ENCODE data around the gene RABL3.

RABL3 gene

DNA sequence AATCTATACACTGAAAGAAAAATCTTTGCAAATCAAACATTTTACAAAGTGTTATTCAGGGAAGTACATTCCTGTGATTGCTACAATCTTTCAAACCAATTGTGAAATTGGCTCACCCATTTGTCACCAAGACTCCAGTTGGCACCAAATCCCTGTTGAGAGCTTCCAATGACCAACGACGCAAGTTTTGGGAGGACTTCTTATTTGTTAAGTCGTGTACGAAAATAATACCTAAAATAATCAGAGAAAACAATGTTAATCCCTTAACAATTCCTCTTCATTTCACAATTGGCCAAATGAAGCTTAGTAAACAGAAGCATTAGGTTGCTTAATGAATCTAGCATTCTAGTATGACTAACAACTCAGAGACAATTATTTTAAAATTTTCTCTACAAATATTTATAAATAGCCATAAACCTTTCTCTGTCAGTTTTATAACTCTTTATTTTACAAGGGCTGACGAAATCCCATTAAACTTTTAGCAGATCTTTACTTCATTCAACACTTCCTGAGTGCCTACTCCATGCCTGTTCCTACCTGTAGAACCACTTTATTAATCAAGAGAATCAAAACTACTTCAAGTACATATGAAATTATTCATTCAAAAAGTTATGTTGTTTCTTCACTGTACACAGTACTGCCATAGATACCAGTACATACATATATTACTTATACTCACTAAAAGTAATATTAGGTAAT lies 36.3 kb downstream of the RABL3 start:
- H3K4me3 ChIP-seq (ENCODE audit: low read length): no peak overlapping the region
- TF ChIP-seq, protein P1, sequence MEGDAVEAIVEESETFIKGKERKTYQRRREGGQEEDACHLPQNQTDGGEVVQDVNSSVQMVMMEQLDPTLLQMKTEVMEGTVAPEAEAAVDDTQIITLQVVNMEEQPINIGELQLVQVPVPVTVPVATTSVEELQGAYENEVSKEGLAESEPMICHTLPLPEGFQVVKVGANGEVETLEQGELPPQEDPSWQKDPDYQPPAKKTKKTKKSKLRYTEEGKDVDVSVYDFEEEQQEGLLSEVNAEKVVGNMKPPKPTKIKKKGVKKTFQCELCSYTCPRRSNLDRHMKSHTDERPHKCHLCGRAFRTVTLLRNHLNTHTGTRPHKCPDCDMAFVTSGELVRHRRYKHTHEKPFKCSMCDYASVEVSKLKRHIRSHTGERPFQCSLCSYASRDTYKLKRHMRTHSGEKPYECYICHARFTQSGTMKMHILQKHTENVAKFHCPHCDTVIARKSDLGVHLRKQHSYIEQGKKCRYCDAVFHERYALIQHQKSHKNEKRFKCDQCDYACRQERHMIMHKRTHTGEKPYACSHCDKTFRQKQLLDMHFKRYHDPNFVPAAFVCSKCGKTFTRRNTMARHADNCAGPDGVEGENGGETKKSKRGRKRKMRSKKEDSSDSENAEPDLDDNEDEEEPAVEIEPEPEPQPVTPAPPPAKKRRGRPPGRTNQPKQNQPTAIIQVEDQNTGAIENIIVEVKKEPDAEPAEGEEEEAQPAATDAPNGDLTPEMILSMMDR (conservative IDR thresholded peaks at IDR 0.05; ENCODE audit: low read length): no peak
- DNase-seq (ENCODE audit: low read depth): peak; percentile 51

DNA sequence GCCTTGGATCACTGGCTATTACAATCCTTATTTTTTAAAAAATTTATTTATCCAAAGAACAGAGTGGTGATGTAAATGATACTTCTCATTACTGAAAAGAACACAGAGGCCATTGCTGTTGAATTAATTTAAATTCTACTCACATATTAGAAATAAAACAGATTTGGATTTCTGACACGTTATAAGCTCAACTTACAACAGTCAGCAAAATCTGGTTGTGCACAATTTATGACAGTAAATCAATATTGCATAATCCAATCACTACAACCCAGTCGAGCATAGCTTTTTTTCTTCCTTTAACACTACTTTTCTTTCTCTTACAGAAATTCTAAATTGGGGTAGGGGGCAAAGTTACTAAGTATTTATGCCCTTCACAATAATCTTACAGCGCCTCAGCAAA lies 43.0 kb downstream of the RABL3 start:
- TF ChIP-seq, protein P1 (conservative IDR thresholded peaks at IDR 0.05; ENCODE audit: low read length): no peak
- no peak for DNase-seq (ENCODE audit: low read depth)
- H3K4me3 ChIP-seq (ENCODE audit: low read length): no peak overlapping the region

DNA sequence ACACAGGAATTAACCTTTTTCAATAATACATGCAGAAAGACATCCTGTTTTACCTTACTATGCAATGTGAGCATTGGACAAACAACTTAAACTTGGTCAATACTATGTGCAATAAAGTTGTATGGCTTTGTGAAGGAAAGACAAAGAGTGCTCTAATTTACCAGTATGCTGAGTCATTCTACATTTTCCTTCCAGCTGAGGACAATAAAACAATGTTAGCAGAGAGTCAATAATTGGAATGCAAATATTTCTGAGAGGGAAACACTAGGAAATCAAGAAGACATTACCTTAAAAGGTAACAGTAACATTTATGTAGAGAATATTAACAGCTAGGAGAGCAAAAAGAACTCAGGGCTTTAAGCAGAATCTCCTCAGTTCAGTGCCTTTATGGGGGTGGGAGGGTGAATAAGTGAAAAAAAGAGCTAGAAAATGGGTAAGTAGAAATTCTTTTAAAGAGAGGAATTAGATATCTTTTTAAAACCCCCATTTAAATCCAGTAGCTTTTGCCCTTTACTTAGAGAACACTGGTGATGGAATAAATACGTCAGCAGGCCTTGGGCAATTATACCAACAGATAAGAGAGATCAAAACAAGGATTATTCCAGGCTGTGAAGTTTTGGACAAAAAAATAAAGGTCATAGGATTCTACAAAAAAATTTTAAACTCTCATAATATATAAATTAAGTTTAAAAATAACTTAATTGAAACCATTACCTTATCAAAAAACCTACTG lies 48.7 kb downstream of the RABL3 start:
- DNase-seq (ENCODE audit: low read depth): peak; percentile 57
- no peak overlapping the region for H3K4me3 ChIP-seq (ENCODE audit: low read length)
- TF ChIP-seq, protein P1 (conservative IDR thresholded peaks at IDR 0.05; ENCODE audit: low read length): no peak

- no peak overlapping the region for H3K4me3 ChIP-seq (ENCODE audit: low read length)
- TF ChIP-seq, protein P1 (conservative IDR thresholded peaks at IDR 0.05; ENCODE audit: low read length): no peak
- DNase-seq (ENCODE audit: low read depth): no peak
Observed at GRCh38 chr3:120689395-120689794, 52.9 kb downstream of the RABL3 start.

- DNase-seq (ENCODE audit: low read depth): peak; percentile 84
- no peak overlapping the region for H3K4me3 ChIP-seq (ENCODE audit: low read length)
Observed at GRCh38 chr3:120688121-120688520, 54.2 kb downstream of the RABL3 start.

GRCh38 chr3:120685411-120685810 lies 56.9 kb downstream of the RABL3 start:
- no peak for DNase-seq (ENCODE audit: low read depth)
- no peak overlapping the region for H3K4me3 ChIP-seq (ENCODE audit: low read length)
- TF ChIP-seq, protein P1 (conservative IDR thresholded peaks at IDR 0.05; ENCODE audit: low read length): no peak

More at GRCh38 chr3:120688121-120688520, 54.2 kb downstream of the RABL3 start:
- TF ChIP-seq, protein P1 (conservative IDR thresholded peaks at IDR 0.05; ENCODE audit: low read length): no peak

- H3K4me3 ChIP-seq (ENCODE audit: low read length): no peak overlapping the region
- DNase-seq (ENCODE audit: low read depth): no peak
- TF ChIP-seq, protein P1 (conservative IDR thresholded peaks at IDR 0.05; ENCODE audit: low read length): no peak
Observed at GRCh38 chr3:120684896-120685295, 57.4 kb downstream of the RABL3 start.

Data from AG10803 (cell line).